Epithelial cell of alveolus of lung (primary cell): Measurements from ENCODE around the gene NIT2. TPM values are rescaled to one million over a fixed set of nuclear protein-coding genes. Genes with fewer than 3 reads are reported as not detected.

Experiments used
- total RNA-seq: library from RNA; depleted of rRNA; stranded (reverse); fragments of >200 nt; gene quantifications from 2 replicates; pipeline ENCODE4 v1.2.1, GENCODE V29; 2015

The NIT2 gene
- total RNA-seq = 13.3 and 19.1 TPM in 2 replicates

GRCh38 chr3:100334488-100335351, at the start of gene NIT2:
Gene NIT2, plus strand, starts transcription at chr3:100334757. Its CDS starts 35 bp downstream, at chr3:100334792.

GRCh38 chr3:100400780-100401673, 66.5 kb downstream of the NIT2 start, which contains the start of the genes LNP1 and TOMM70:
Gene LNP1, plus strand, starts transcription at chr3:100401539. Its CDS starts 28,191 bp downstream, at chr3:100429730.
Gene TOMM70, minus strand, starts transcription at chr3:100401089. Its CDS starts 140 bp downstream, at chr3:100400949.

Other genes starting within 250 kb of the NIT2 start
- gene FILIP1L, start 220.3 kb upstream of the NIT2 start, total RNA-seq = 12.6 and 42.7 TPM in 2 replicates
- 26.2 and 35.8 TPM in 2 replicates for gene TBC1D23, start 73.8 kb upstream of the NIT2 start, total RNA-seq
- gene TOMM70, start 66.3 kb downstream of the NIT2 start, total RNA-seq = 37.5 and 44.2 TPM in 2 replicates
- gene LNP1, start 66.8 kb downstream of the NIT2 start, total RNA-seq = 2.7 and 4.5 TPM in 2 replicates
- gene TMEM45A, start 157.9 kb downstream of the NIT2 start, total RNA-seq = 23.9 and 53.7 TPM in 2 replicates